T47D (cell line): ENCODE data around the gene NEK11.
"Not testable (repeated sequence)": the region's sequence is repeated elsewhere in the genome, so short reads cannot be mapped to it uniquely, and the experiment has no call there.

Source experiments
- DNase-seq, 2 experiments: peaks; one replicate each; pipeline versions ENCODE4 v3.0.0 to v3.0.0-alpha.2; 2011 to 2012; ENCODE audit warnings: low read depth in 1 of 2, low spot score in 1 of 2
- JUND ChIP-seq: IDR thresholded peaks from 2 replicates; pipeline ENCODE4 v1.6.1; 2012; ENCODE audit warnings: low read depth
- in situ Hi-C: cut with HindIII; loops from 2 replicates; pipeline ENCODE4 v1.10.0; 2016; ENCODE audit warnings: low sequenced_read_pairs, low pct_unique_long_range_greater_than_20kb

Gene NEK11

DNA sequence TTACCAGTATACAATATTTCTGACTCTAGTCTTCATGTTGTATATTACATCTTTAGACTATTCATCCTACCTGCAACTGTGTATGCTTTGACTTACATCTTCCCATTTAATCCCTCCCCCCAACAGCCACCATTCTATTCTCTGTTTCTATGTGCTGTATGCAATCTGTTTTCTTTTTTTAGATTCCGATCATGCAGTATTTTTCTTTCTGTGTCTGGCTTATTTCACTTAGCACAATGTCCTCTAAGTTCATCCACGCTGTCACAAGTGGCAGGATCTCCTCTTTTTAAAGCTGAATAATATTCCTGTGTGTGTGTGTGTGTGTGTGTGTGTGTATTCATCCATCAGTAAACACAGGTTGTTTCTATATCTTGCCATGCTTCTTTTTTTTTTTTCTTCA lies 288.5 kb downstream of the NEK11 start:
- in situ Hi-C loops: no loop called here
- TF ChIP-seq JUND: no peak
- DNase-seq: no peak

DNA sequence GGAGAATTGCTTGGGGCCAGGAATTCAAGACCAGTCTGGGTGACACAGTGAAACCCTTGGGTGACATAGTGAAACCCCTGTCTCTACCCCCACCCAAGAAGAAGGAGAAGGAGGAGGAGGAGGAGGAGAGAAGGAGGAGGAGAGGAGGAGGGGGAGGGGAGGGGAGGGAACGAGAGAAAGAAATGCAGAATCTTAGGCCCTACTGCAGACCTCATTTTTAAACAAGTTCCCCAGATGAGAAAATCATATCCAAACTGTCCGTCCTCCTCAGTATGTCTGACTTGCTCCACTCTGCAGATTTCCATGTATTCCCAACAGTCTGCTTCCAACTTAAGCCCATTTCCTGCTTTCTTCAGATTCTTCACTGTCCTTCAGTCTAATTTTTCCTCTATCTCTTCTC lies 291.0 kb downstream of the NEK11 start:
- TF ChIP-seq JUND: no peak
- DNase-seq: no peak
- in situ Hi-C loops: no loop called here

DNA sequence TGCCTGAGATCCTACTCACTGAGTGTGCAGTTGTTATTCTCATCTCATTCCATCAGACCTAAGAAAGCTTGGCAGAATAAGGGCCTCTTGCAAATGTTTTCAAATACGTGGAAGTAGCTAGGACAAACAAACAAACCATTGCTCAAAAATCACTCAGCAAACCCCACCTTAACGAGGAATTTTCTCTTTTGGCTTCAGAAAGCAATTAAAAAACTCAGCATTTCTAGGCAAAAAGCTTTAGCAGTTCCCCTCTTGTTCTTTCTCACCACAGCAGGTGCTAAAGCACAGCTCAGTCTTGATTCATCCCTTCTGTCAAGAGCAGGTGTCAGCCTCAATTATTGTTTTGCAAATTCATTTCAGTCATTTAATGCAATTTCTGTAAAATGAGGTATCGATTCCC lies 296.3 kb downstream of the NEK11 start:
- DNase-seq: no peak
- in situ Hi-C loops: no loop called here
- no peak for TF ChIP-seq JUND

- in situ Hi-C loops: no loop called here
Observed at GRCh38 chr3:131323792-131324191, 297.1 kb downstream of the NEK11 start.

GRCh38 chr3:131324923-131325322 lies 298.2 kb downstream of the NEK11 start:
- no peak for TF ChIP-seq JUND
- DNase-seq: no peak
- in situ Hi-C loops: no loop called here

More at GRCh38 chr3:131323792-131324191, 297.1 kb downstream of the NEK11 start:
- TF ChIP-seq JUND: no peak
- no peak for DNase-seq

DNA sequence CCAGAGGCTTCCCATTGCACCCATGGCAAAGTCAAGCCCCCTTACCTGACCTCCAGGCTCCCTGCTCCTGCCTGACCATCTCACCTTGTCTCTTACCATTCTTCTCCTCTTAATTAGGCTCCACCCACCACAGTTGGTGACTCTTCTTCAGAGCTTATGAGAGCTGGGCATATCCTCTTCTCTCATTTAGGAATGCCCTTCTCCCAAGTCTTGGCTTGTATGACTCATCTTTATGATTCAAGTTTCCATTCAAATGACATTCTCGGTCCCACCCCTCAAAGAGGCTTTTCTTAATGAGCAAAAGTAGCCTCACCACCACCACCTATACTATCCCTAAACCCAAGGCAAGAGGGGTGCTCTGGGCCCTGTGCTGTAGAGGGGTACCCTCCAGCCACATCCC lies 299.6 kb downstream of the NEK11 start:
- in situ Hi-C loops: no loop called here
- DNase-seq: no peak
- no peak for TF ChIP-seq JUND

- in situ Hi-C loops: no loop called here
- TF ChIP-seq JUND: no peak
- DNase-seq: no peak
Observed at GRCh38 chr3:131328721-131329120, 302.0 kb downstream of the NEK11 start.

DNA sequence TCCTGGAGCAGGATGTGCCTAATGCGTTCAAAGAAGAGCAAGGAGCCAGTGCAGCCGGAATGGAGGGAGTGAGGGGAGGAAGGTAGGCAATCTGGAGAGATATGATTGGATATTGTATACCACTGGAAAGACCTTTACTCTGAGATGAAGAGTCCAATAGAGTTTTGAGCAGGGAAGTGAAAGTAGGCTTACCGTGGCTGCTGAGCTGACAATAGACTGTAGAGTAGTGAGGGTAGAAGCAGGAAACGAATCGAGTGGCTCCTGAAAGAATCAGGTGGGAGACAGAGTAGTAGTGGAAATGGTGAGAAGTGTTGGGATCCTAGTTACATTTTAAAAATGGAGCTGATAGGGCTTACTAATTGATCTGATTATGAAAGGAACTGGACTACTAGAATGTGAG lies 303.1 kb downstream of the NEK11 start:
- in situ Hi-C loops: no loop called here
- no peak for DNase-seq
- no peak for TF ChIP-seq JUND

DNA sequence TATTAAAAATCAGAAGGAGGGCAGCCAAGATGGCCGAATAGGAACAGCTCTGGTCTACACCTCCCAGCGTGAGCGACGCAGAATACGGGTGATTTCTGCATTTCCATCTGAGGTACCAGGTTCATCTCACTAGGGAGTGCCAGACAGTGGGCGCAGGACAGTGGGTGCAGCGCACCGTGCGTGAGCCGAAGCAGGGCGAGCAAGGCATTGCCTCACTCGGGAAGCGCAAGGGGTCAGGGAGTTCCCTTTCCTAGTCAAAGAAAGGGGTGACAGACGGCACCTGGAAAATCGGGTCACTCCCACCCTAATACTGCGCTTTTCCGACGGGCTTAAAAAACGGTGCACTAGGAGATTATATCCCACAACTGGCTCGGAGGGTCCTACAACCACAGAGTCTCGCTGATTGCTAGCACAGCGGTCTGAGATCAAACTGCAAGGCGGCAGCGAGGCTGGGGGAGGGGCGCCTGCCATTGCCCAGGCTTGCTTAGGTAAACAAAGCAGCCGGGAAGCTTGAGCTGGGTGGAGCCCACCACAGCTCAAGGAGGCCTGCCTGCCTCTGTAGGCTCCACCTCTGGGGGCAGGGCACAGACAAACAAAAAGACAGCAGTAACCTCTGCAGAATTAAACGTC lies 304.9 kb downstream of the NEK11 start:
- peak in 1 of 2 experiments; percentile 30 for DNase-seq
- in situ Hi-C loops: not testable (repeated sequence)

DNA sequence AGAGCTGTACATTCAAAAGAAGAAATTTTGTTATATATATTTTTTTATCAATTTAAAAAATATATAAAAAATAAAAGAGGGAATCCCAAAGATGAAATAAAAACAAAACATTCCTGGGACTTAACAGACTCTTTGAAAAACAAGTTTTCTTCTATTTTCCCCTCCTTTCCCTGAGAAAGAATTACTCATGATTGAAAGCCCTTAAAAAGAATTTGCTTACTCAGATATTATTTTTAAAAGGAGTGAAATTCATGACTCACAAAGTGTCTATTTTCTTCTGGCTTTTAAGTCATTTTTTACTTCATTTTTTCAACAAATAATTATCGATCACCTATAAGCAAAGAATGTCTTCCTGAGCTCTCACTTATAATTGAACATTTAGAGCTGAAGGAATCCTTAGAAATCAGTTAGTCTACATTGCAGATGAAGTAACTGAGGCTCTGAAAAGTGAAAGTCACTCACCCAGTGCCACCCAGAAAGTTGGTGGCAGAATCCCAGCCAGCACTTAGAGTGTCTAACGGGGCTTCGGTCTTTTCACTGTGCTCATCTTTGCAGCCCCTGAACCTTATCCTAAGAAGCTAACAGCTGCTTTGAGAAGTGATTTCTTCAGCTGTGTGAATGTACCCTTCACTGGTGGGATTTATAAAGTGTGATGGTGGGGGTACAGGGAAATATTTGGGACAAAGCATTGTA lies 312.4 kb downstream of the NEK11 start:
- in situ Hi-C loops: no loop called here
- no peak for TF ChIP-seq JUND
- DNase-seq: no peak

DNA sequence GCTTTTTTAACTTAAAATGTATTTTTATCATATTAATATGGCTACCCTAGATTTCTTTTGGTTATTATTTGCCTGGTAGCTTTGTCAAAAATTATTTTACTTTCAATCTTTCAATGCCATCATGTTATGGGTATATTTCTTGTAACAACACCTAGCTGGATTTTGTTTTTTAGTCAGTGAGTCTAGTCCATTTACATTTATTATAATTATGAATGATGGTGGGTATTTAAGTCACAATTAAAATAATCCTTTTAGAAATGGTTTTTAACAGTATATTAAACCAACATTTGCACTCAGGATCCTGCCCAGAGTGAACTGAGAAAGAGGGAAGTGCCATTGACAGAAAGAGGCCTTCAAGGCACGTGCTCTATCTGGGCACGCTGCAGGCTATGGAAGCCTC lies 315.1 kb downstream of the NEK11 start:
- in situ Hi-C loops: no loop called here
- DNase-seq: no peak
- TF ChIP-seq JUND: no peak

DNA sequence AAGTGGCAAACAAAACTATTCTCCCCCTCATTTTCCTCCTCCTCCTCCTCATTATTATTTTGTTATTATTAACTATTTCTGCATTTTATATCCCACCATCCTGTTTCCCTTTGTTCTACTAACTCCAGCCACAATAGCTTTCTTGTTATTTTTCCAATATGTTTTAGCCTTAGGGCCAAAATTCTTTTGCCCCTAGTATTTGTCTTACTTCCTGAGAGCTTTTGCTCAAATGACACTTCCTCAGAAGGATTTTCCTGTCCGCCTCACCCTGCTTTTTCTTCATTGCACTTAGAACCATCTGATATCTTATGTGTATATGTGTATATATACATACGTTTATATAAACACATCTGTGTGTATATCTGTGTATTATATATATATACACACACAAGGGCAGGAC lies 322.2 kb downstream of the NEK11 start:
- no peak for TF ChIP-seq JUND
- DNase-seq: no peak
- in situ Hi-C loops: no loop called here

DNA sequence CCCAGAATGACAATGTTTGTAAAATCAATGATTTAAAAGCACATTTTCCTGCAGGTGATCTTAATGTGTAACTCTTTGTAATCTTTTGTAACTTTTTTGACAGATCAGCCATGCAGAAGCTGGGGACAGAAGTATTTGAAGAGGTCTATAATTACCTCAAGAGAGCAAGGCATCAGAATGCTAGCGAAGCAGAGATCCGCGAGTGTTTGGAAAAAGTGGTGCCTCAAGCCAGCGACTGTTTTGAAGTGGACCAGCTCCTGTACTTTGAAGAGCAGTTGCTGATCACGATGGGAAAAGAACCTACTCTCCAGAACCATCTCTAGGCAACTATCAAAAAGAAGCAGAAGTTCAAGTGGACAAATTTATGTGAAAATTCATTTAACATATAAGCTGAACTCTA lies 322.8 kb downstream of the NEK11 start:
- TF ChIP-seq JUND: no peak
- in situ Hi-C loops: no loop called here
- DNase-seq: no peak

GRCh38 chr3:131349946-131350347 lies 323.3 kb downstream of the NEK11 start:
- DNase-seq: peak in 1 of 2 experiments; percentile 43
- in situ Hi-C loops: no loop called here
- no peak for TF ChIP-seq JUND
